ENCODE data around the gene HELQ.
"Not testable (repeated sequence)": the region's sequence is repeated elsewhere in the genome, so short reads cannot be mapped to it uniquely, and the experiment has no call there.

The HELQ gene, protein sequence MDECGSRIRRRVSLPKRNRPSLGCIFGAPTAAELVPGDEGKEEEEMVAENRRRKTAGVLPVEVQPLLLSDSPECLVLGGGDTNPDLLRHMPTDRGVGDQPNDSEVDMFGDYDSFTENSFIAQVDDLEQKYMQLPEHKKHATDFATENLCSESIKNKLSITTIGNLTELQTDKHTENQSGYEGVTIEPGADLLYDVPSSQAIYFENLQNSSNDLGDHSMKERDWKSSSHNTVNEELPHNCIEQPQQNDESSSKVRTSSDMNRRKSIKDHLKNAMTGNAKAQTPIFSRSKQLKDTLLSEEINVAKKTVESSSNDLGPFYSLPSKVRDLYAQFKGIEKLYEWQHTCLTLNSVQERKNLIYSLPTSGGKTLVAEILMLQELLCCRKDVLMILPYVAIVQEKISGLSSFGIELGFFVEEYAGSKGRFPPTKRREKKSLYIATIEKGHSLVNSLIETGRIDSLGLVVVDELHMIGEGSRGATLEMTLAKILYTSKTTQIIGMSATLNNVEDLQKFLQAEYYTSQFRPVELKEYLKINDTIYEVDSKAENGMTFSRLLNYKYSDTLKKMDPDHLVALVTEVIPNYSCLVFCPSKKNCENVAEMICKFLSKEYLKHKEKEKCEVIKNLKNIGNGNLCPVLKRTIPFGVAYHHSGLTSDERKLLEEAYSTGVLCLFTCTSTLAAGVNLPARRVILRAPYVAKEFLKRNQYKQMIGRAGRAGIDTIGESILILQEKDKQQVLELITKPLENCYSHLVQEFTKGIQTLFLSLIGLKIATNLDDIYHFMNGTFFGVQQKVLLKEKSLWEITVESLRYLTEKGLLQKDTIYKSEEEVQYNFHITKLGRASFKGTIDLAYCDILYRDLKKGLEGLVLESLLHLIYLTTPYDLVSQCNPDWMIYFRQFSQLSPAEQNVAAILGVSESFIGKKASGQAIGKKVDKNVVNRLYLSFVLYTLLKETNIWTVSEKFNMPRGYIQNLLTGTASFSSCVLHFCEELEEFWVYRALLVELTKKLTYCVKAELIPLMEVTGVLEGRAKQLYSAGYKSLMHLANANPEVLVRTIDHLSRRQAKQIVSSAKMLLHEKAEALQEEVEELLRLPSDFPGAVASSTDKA

DNA sequence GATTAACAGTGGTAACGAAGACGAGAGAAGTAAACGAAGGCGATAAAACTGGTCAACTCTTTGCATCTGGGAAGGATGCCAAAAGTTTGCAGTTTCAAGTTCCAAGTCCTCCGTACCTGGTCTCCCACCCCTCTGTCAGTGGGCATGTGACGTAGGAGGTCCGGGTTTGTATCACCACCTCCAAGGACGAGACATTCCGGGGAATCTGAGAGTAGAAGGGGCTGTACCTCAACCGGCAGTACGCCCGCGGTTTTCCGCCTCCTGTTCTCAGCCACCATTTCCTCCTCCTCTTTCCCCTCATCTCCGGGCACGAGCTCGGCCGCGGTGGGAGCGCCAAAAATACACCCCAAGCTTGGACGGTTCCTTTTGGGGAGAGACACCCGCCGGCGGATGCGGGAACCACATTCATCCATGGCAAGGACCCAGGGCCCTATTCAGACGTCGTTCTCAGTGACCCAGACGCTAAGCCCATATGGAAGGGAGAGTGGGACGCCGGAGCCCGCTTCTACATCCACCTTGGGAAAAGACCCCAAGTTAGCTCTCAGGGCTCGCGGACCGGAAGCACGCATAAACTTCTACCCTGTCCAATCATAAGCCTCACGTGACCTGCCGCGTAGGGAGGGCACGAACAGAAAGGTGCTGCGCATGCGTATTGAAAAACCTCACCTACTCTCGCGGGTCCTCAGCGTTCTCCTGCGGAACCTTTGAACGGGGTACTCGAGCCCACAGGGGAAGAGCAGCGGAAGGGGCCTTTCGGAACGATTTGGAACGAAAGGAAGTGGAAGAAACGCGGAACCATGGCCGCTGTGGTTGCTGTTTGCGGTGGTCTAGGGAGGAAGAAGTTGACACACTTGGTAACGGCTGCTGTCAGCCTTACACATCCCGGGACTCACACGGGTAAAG, at the start of gene HELQ, which contains the start of gene MRPS18C:
HELQ (minus strand) TSS at position 543 of the 903 bp plus-strand sequence; CDS start at position 413, 130 bp downstream.
MRPS18C (plus strand) TSS at position 778 of the 903 bp plus-strand sequence; CDS start at position 798, 20 bp downstream.
- H3K36me3 ChIP-seq (ENCODE audit: control insufficient read depth, insufficient read depth, low read length), result no peaks in the 10 kb centered on the region; the same call in none of the 2 replicates
- peak; percentile 91 for DNase-seq (ENCODE audit: extremely low read depth, insufficient read length)
- H3K27me3 ChIP-seq (replicated peaks; ENCODE audit: control insufficient read depth, insufficient read depth, low read length), result no peaks in the 10 kb centered on the region
- peak within 1 kb of the TSS; percentile 84 for H3K4me3 ChIP-seq (replicated peaks; ENCODE audit: low read depth, low read length)
- TF ChIP-seq, protein P1, sequence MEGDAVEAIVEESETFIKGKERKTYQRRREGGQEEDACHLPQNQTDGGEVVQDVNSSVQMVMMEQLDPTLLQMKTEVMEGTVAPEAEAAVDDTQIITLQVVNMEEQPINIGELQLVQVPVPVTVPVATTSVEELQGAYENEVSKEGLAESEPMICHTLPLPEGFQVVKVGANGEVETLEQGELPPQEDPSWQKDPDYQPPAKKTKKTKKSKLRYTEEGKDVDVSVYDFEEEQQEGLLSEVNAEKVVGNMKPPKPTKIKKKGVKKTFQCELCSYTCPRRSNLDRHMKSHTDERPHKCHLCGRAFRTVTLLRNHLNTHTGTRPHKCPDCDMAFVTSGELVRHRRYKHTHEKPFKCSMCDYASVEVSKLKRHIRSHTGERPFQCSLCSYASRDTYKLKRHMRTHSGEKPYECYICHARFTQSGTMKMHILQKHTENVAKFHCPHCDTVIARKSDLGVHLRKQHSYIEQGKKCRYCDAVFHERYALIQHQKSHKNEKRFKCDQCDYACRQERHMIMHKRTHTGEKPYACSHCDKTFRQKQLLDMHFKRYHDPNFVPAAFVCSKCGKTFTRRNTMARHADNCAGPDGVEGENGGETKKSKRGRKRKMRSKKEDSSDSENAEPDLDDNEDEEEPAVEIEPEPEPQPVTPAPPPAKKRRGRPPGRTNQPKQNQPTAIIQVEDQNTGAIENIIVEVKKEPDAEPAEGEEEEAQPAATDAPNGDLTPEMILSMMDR (IDR thresholded peaks at IDR 0.05; ENCODE audit: insufficient read depth, low read length, poor library complexity, severe bottlenecking), result peak; percentile 9

DNA sequence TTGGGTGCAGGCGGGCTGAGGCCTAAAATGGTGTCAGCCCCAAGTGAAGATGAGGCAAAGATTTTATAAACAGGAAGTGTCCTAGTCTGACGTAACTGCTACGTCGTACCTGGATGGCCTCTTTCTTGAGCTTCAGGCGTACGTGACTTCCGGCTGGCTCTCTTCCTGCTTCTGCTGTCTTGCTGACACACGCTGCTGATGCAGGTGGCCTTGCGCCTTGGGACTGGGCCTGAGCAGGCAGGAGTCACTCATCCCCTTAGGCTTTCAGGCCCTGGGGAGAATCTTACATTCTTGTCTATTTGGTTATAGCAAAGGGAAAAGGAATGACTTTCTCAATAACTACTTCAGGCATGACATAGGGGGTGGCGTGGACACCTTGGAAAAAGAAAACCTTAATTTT, 49.4 kb upstream of the HELQ start:
- Histone ChIP-seq H3K27me3 (replicated peaks; ENCODE audit: control insufficient read depth, insufficient read depth, low read length) (no peaks in the 10 kb centered on the region), H3K36me3 (ENCODE audit: control insufficient read depth, insufficient read depth, low read length) (no peaks in the 10 kb centered on the region), H3K4me3 (replicated peaks; ENCODE audit: low read depth, low read length) (no peak overlapping the region)
- DNase-seq (ENCODE audit: extremely low read depth, insufficient read length), result no peak
- TF ChIP-seq, protein P1 (IDR thresholded peaks at IDR 0.05; ENCODE audit: insufficient read depth, low read length, poor library complexity, severe bottlenecking), result no peak

DNA sequence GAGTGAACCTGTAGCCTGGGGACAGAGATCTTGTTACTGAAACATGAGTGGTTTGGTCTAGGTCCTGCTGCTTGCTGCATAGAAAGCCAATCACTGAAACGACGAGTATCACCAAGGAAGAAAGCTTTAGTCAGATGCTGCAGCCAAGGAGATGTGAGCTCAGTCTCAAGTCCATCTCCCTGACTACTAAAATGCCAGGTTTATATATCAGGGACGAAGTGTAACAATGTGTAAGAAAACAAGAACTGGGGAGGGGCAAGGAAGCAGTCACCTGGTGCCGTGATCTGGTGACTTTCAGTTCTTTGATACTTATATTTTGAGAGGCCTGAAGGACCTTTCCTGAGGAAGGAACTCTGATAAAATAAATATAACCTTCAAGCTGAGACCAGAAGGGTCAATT, 48.9 kb upstream of the HELQ start:
- Histone ChIP-seq H3K36me3 (ENCODE audit: control insufficient read depth, insufficient read depth, low read length) (no peaks in the 10 kb centered on the region), H3K4me3 (replicated peaks; ENCODE audit: low read depth, low read length) (no peak overlapping the region), H3K27me3 (replicated peaks; ENCODE audit: control insufficient read depth, insufficient read depth, low read length) (no peaks in the 10 kb centered on the region)
- DNase-seq (ENCODE audit: extremely low read depth, insufficient read length), result no peak
- TF ChIP-seq, protein P1 (IDR thresholded peaks at IDR 0.05; ENCODE audit: insufficient read depth, low read length, poor library complexity, severe bottlenecking), result no peak

DNA sequence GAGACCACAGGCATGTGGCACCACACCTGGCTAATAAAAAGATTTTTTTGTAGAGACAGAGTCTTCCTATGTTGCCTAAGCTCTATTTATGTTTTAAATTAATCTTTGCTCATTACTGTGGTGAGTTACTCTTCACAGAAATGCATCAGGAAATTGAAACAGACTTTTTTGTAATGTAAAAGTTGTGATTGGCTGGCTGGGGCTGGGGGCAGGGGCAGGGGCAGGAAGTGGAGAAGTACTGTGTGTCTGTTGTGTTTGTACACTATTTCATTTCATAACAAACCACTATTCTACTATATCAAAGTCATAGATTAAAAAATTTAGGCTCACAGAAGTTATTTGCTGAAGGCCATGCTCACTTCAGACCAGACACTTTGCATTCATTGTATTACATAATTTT, 48.4 kb upstream of the HELQ start:
- DNase-seq (ENCODE audit: extremely low read depth, insufficient read length), result no peak
- Histone ChIP-seq H3K4me3 (replicated peaks; ENCODE audit: low read depth, low read length) (no peak overlapping the region), H3K36me3 (ENCODE audit: control insufficient read depth, insufficient read depth, low read length) (no peaks in the 10 kb centered on the region), H3K27me3 (replicated peaks; ENCODE audit: control insufficient read depth, insufficient read depth, low read length) (no peaks in the 10 kb centered on the region)
- TF ChIP-seq, protein P1 (IDR thresholded peaks at IDR 0.05; ENCODE audit: insufficient read depth, low read length, poor library complexity, severe bottlenecking), result no peak

DNA sequence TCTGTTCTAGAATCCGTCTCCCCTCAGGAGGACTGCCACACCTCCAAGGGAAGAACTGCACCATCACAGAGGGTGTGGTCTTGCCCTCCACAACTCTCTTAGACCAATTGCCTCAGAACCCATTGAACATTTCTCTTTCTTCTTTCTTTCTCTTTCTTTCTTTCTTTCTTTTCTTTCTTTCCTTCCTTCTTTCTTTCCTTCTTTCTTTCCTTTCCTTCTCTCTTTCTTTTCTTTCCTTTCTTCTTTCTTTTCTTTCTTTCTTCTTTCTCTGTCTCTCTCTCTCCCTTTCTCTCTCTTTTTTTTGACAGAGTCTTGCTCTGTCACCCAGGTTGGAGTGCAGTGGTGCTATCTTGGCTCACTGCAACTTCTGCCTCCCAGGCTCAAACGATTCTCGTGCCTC, 46.0 kb upstream of the HELQ start:
- not testable (repeated sequence) for H3K4me3 ChIP-seq (replicated peaks; ENCODE audit: low read depth, low read length); H3K36me3 ChIP-seq (ENCODE audit: control insufficient read depth, insufficient read depth, low read length); DNase-seq (ENCODE audit: extremely low read depth, insufficient read length); H3K27me3 ChIP-seq (replicated peaks; ENCODE audit: control insufficient read depth, insufficient read depth, low read length)

Measured in GM06990 (cell line).